Astrocyte (in vitro differentiated cells and primary cell): ENCODE results near the gene PCCA. TPM values are rescaled to one million over a fixed set of nuclear protein-coding genes. Genes with fewer than 3 reads are reported as not detected.

Experiments
- DNase-seq: peaks from one replicate; pipeline ENCODE4 v3.0.0-alpha.2; 2010; ENCODE audit warnings: low read depth
- FAIRE-seq: peaks from 2 replicates; lab custom pipeline; 2011; peaks lifted over from hg19 to GRCh38; lab: Jason Lieb, UNC
- H2AFZ ChIP-seq: 2 replicates; pipeline ENCODE4 v1.6.0; 2012; ENCODE audit warnings: low read depth, low read length, inconsistent platforms
- H3K27ac ChIP-seq: 2 replicates; pipeline ENCODE4 v1.5.1; 2011; ENCODE audit warnings: low read depth, low read length, inconsistent platforms
- H3K27me3 ChIP-seq: 2 replicates; pipeline ENCODE4 v1.6.0; 2011; ENCODE audit warnings: low read length, inconsistent platforms; ENCODE audit not compliant: insufficient read depth
- H3K36me3 ChIP-seq: 2 replicates; pipeline ENCODE4 v1.5.1; 2011; ENCODE audit warnings: low read length, inconsistent platforms; ENCODE audit not compliant: insufficient read depth
- H3K4me1 ChIP-seq: 2 replicates; pipeline ENCODE4 v1.5.1; 2011; ENCODE audit warnings: low read length, inconsistent platforms; ENCODE audit not compliant: insufficient read depth
- H3K4me2 ChIP-seq: 2 replicates; pipeline ENCODE4 v1.6.0; 2012; ENCODE audit warnings: low read length, inconsistent platforms
- H3K4me3 ChIP-seq: 2 replicates; pipeline ENCODE4 v1.5.1; 2011; ENCODE audit warnings: low read depth, mild to moderate bottlenecking, low read length, inconsistent platforms; ENCODE audit not compliant: insufficient read depth
- H3K79me2 ChIP-seq: 2 replicates; pipeline ENCODE4 v1.6.0; 2012; ENCODE audit warnings: mild to moderate bottlenecking, low read length, inconsistent platforms; ENCODE audit not compliant: insufficient read depth
- H3K9ac ChIP-seq: 2 replicates; pipeline ENCODE4 v1.6.0; 2012; ENCODE audit warnings: mild to moderate bottlenecking, low read length, inconsistent platforms
- H3K9me3 ChIP-seq: 2 replicates; pipeline ENCODE4 v1.5.1; 2012; ENCODE audit warnings: low read depth, mild to moderate bottlenecking, low read length, inconsistent platforms; ENCODE audit not compliant: insufficient read depth
- H4K20me1 ChIP-seq: 2 replicates; pipeline ENCODE4 v1.6.0; 2012; ENCODE audit warnings: low read length, inconsistent platforms; ENCODE audit not compliant: insufficient read depth
- H3K27ac Mint-ChIP-seq: one replicate; pipeline ENCODE4 v1.8.0; 2021; ENCODE audit warnings: mild to moderate bottlenecking, mixed read lengths; ENCODE audit not compliant: unreplicated experiment
- H3K27me3 Mint-ChIP-seq: one replicate; pipeline ENCODE4 v1.8.0; 2021; ENCODE audit warnings: low read depth, mixed read lengths; ENCODE audit not compliant: unreplicated experiment
- H3K36me3 Mint-ChIP-seq: one replicate; pipeline ENCODE4 v1.8.0; 2021; ENCODE audit warnings: low read depth, mixed read lengths; ENCODE audit not compliant: unreplicated experiment
- H3K4me1 Mint-ChIP-seq: one replicate; pipeline ENCODE4 v1.8.0; 2021; ENCODE audit warnings: low read depth, mixed read lengths; ENCODE audit not compliant: unreplicated experiment
- H3K4me3 Mint-ChIP-seq: one replicate; pipeline ENCODE4 v1.8.0; 2021; ENCODE audit warnings: mild to moderate bottlenecking, moderate library complexity, mixed read lengths; ENCODE audit not compliant: unreplicated experiment
- H3K9me3 Mint-ChIP-seq: one replicate; pipeline ENCODE4 v1.8.0; 2021; ENCODE audit warnings: mild to moderate bottlenecking, mixed read lengths; ENCODE audit not compliant: unreplicated experiment
- EZH2 ChIP-seq: IDR thresholded peaks from 2 replicates; pipeline ENCODE4 v1.6.1; 2012; ENCODE audit warnings: mild to moderate bottlenecking, low read length, inconsistent platforms; ENCODE audit not compliant: insufficient read depth
- total RNA-seq: library from RNA; stranded (reverse); gene quantifications from 2 replicates; pipeline ENCODE4 v1.2.1, GENCODE V29; 2021
- TF ChIP-seq, protein P1 (sequence below): IDR thresholded peaks from 2 replicates; pipeline ENCODE4 v1.5.1; 2011; ENCODE audit warnings: low read depth, mild to moderate bottlenecking, inconsistent platforms, low read length, moderate library complexity; ENCODE audit not compliant: insufficient read depth

PCCA gene
- total RNA-seq, 1 donor from 2014 or later, result 13.9 TPM

DNA sequence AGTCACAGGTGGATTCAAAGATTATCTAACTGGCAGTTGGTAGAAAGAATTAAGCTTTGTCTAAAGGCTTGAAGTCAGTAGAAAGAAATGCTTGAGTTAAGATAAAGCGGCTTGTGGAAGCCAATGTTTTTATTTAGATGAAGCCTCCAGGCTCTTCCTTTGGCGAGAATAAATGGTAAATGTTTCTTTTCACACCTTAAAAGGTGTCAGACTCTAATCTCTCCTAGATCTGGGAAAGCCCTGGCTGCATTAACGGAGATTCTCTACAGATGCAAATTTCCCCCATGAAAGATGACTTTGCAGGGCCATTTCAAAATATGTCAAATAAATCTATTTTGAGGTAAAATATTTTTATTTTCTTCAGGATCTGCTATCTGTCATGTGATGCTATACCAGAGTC is 37.8 kb upstream of the PCCA start:
- FAIRE-seq (no peak), DNase-seq (no peak)
- no peak overlapping the region for H2AFZ ChIP-seq
- no peaks in the 10 kb centered on the region for H3K79me2 ChIP-seq
- H3K4me3 ChIP-seq, result no peak overlapping the region
- Mint-ChIP-seq H3K27ac (no peak overlapping the region), H3K27me3 (no peaks in the 10 kb centered on the region), H3K4me3 (no peak overlapping the region), H3K36me3 (no peaks in the 10 kb centered on the region), H3K4me1 (no peaks in the 10 kb centered on the region), H3K9me3 (no peaks in the 10 kb centered on the region)
- no peaks in the 10 kb centered on the region for H3K36me3 ChIP-seq
- TF ChIP-seq, protein P1, sequence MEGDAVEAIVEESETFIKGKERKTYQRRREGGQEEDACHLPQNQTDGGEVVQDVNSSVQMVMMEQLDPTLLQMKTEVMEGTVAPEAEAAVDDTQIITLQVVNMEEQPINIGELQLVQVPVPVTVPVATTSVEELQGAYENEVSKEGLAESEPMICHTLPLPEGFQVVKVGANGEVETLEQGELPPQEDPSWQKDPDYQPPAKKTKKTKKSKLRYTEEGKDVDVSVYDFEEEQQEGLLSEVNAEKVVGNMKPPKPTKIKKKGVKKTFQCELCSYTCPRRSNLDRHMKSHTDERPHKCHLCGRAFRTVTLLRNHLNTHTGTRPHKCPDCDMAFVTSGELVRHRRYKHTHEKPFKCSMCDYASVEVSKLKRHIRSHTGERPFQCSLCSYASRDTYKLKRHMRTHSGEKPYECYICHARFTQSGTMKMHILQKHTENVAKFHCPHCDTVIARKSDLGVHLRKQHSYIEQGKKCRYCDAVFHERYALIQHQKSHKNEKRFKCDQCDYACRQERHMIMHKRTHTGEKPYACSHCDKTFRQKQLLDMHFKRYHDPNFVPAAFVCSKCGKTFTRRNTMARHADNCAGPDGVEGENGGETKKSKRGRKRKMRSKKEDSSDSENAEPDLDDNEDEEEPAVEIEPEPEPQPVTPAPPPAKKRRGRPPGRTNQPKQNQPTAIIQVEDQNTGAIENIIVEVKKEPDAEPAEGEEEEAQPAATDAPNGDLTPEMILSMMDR, result no peak
- TF ChIP-seq EZH2, result no peak
- no peaks in the 10 kb centered on the region for H4K20me1 ChIP-seq
- H3K4me2 ChIP-seq, result no peak overlapping the region
- H3K4me1 ChIP-seq, result no peaks in the 10 kb centered on the region
- no peaks in the 10 kb centered on the region for H3K9me3 ChIP-seq
- H3K27me3 ChIP-seq, result no peaks in the 10 kb centered on the region
- H3K9ac ChIP-seq, result no peak overlapping the region
- no peak overlapping the region for H3K27ac ChIP-seq

DNA sequence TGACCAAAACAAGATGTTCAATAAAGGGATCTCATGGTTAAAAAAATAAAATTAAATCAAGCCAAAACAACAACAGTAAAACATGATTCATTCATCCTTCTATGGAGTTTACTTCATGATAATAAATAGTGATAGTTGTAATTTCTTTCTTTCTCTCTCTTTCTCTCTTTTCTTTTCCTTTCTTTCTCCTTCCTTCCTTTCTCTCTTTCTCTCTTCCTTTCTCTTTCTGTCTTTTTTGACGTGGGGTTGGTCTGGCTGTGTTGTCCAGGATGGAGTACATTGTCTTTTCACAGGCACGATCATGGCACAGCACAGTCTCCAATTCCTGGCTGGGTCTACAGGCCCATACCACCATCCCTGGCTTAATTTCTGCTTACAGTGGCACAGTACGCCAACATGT is 29.1 kb upstream of the PCCA start:
- Histone ChIP-seq H3K4me1 (no peaks in the 10 kb centered on the region), H3K27me3 (peaks cover 4% of the 10 kb centered on the region), H2AFZ (no peak overlapping the region), H3K9ac (no peak overlapping the region), H4K20me1 (no peaks in the 10 kb centered on the region), H3K4me2 (no peak overlapping the region), H3K36me3 (no peaks in the 10 kb centered on the region), H3K79me2 (no peaks in the 10 kb centered on the region), H3K27ac (no peak overlapping the region), H3K9me3 (no peaks in the 10 kb centered on the region), H3K4me3 (no peak overlapping the region)
- Mint-ChIP-seq H3K9me3 (peaks cover 16% of the 10 kb centered on the region), H3K4me1 (no peaks in the 10 kb centered on the region), H3K4me3 (no peak overlapping the region), H3K36me3 (no peaks in the 10 kb centered on the region), H3K27ac (no peak overlapping the region), H3K27me3 (peaks cover 2% of the 10 kb centered on the region)
- no peak for FAIRE-seq
- no peak for DNase-seq
- TF ChIP-seq, protein P1, result no peak
- no peak for TF ChIP-seq EZH2

DNA sequence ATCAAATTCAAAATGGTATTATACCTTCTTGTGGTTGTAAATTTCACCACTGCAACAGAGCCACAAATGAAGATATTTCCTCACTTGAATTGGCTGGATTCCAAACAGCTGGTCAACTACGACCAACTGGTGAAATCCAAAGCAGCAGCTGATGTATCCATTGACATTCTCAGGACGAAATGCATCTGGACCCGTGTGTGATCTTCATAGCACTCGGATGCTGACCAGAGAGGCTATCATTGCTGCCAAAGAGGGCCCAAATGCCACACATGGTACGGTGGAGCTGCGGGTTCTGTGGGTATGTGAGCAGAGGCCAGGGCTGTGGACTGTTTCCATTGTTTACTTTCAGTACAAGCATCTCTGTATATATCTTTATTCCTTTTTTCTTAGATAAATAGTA is 25.6 kb upstream of the PCCA start:
- no peak for FAIRE-seq
- Histone ChIP-seq H3K9ac (no peak overlapping the region), H3K4me1 (no peaks in the 10 kb centered on the region), H3K4me3 (no peak overlapping the region), H3K79me2 (no peaks in the 10 kb centered on the region), H3K27me3 (peaks cover 4% of the 10 kb centered on the region), H3K27ac (no peak overlapping the region), H3K9me3 (no peaks in the 10 kb centered on the region), H3K36me3 (no peaks in the 10 kb centered on the region), H3K4me2 (no peak overlapping the region), H4K20me1 (no peaks in the 10 kb centered on the region), H2AFZ (no peak overlapping the region)
- TF ChIP-seq, protein P1, result no peak
- TF ChIP-seq EZH2, result no peak
- Mint-ChIP-seq H3K36me3 (no peaks in the 10 kb centered on the region), H3K9me3 (peaks cover 13% of the 10 kb centered on the region), H3K27me3 (peaks cover 2% of the 10 kb centered on the region), H3K27ac (no peak overlapping the region), H3K4me1 (no peaks in the 10 kb centered on the region), H3K4me3 (no peak overlapping the region)
- DNase-seq, result no peak
